K562 (cell line): ENCODE results near the gene PPP1R3C. TPM values are rescaled to one million over a fixed set of nuclear protein-coding genes. Genes with fewer than 3 reads are reported as not detected.

Experiments
- ATAC-seq: fragments of 200-7000 bp; cut with Tn5 transposase; 3 replicates; pipeline ENCODE4 v1.9.1; 2020; ENCODE audit warnings: moderate library complexity
- Bru-seq: library from RNA; stranded (reverse); fragments of 400-500 nt; gene quantifications from one replicate; lab custom pipeline; 2021; lab: Mats Ljungman, UMichigan
- BruChase-seq, 2 experiments: library from RNA; stranded (reverse); fragments of 400-500 nt; gene quantifications; one replicate each; lab custom pipeline; 2021; lab: Mats Ljungman, UMichigan
- BruUV-seq: library from RNA; stranded (reverse); fragments of 400-500 nt; replicated peaks from 2 replicates; lab custom pipeline; 2021; lab: Mats Ljungman, UMichigan
- CTCF ChIA-PET: fragments of 300-600 bp; formaldehyde crosslinking; extraction: SDS; loops from one replicate; lab custom pipeline; 2021; ENCODE audit warnings: low intra/inter-chr PET ratio; lab: Yijun Ruan, JAX
- POLR2A ChIA-PET: fragments of 300-600, 350-650 bp; sonication (Branson Sonifier 250); formaldehyde crosslinking; extraction: SDS; loops from one replicate; lab custom pipeline; 2021; ENCODE audit warnings: antibody characterized with exemption, inconsistent platforms; lab: Yijun Ruan, JAX
- DNase-seq, 4 experiments: peaks; one replicate each; pipeline versions ENCODE4 v3.0.0 to v3.0.0-alpha.2; 2011 to 2018; ENCODE audit warnings: low spot score in 3 of 4, mixed read lengths in 3 of 4; ENCODE audit errors: extremely low read depth in 1 of 4
- FAIRE-seq: peaks from 2 replicates; lab custom pipeline; 2011; peaks lifted over from hg19 to GRCh38; lab: Jason Lieb, UNC
- H2AFZ ChIP-seq: 2 replicates; pipeline ENCODE4 v1.6.0; 2011; ENCODE audit warnings: low read depth, low read length, control low read depth, inconsistent platforms
- H3K27ac ChIP-seq: fragments of 200-600 bp; 3 replicates; pipeline ENCODE4 v1.8.0; 2011; ENCODE audit warnings: low read depth, mild to moderate bottlenecking, control low read depth, inconsistent platforms, low read length, moderate library complexity, mixed read lengths; ENCODE audit errors: extremely low read depth
- H3K27me3 ChIP-seq, 2 experiments: fragments of 300-600 bp in 1 of 2; 2 replicates in 1 of 2; 3 replicates in 1 of 2; pipeline versions ENCODE4 v1.6.0 to v1.8.0; 2011; ENCODE audit warnings: inconsistent platforms in 2 of 2, low read length in 2 of 2, mild to moderate bottlenecking in 1 of 2, mixed read lengths in 1 of 2, moderate library complexity in 1 of 2; ENCODE audit not compliant: control insufficient read depth in 2 of 2, insufficient read depth in 2 of 2
- H3K36me3 ChIP-seq: fragments of 300-600 bp; 3 replicates; pipeline ENCODE4 v1.8.0; 2011; ENCODE audit warnings: mild to moderate bottlenecking, low read length, inconsistent platforms; ENCODE audit not compliant: control insufficient read depth, insufficient read depth
- H3K4me1 ChIP-seq, 2 experiments: fragments of 200-600 bp in 1 of 2; replicated peaks in 1 of 2; 2 replicates in 1 of 2; 3 replicates in 1 of 2; pipeline versions ENCODE4 v1.5.1 to v1.8.0; 2011; ENCODE audit warnings: inconsistent platforms in 2 of 2, low read length in 2 of 2, mild to moderate bottlenecking in 1 of 2, mixed read lengths in 1 of 2, moderate library complexity in 1 of 2; ENCODE audit not compliant: control insufficient read depth in 2 of 2, insufficient read depth in 2 of 2
- H3K4me2 ChIP-seq: 2 replicates; pipeline ENCODE4 v1.6.1; 2011; ENCODE audit warnings: low read length, control low read depth, inconsistent platforms, mixed read lengths; ENCODE audit not compliant: insufficient read depth
- H3K4me3 ChIP-seq: fragments of 200-600 bp; sonication (generic), shearing (Covaris generic); 2 replicates; pipeline ENCODE4 v1.5.1; 2016; ENCODE audit warnings: control low read depth, inconsistent platforms
- H3K79me2 ChIP-seq: fragments of 200-600 bp; 3 replicates; pipeline ENCODE4 v1.8.0; 2011; ENCODE audit warnings: low read length, inconsistent platforms; ENCODE audit not compliant: control insufficient read depth, insufficient read depth
- H3K9ac ChIP-seq, 2 experiments: 2 replicates each; pipeline versions ENCODE4 v1.6.0 to v1.6.1; 2011; ENCODE audit warnings: low read depth in 2 of 2, low read length in 2 of 2, control low read depth in 1 of 2, inconsistent platforms in 1 of 2, mild to moderate bottlenecking in 1 of 2, mixed read lengths in 1 of 2; ENCODE audit not compliant: insufficient read depth in 1 of 2
- H3K9me1 ChIP-seq: one replicate; pipeline ENCODE4 v1.6.0; 2011; ENCODE audit warnings: inconsistent platforms, mild to moderate bottlenecking, low read length, moderate library complexity; ENCODE audit not compliant: control insufficient read depth, insufficient read depth
- H3K9me3 ChIP-seq: replicated peaks from 2 replicates; pipeline ENCODE4 v1.5.1; 2011; ENCODE audit warnings: low read depth, low read length, inconsistent platforms; ENCODE audit not compliant: control insufficient read depth, insufficient read depth
- H4K20me1 ChIP-seq: replicated peaks from 2 replicates; pipeline ENCODE4 v1.6.1; 2011; ENCODE audit warnings: low read length, inconsistent platforms, mixed read lengths; ENCODE audit not compliant: control insufficient read depth, insufficient read depth
- SMARCB1 ChIP-seq: IDR thresholded peaks from 2 replicates; pipeline ENCODE4 v1.6.1; 2011; ENCODE audit warnings: improper control_type of control experiment, low read depth; ENCODE audit not compliant: insufficient read length
- WGBS: fragments of 100-300 bp; shearing (Covaris generic); methylation state at CpG from one replicate; pipeline ENCODE4 v1.1.6; 2016; ENCODE audit warnings: low coverage, mixed read lengths; ENCODE audit not compliant: insufficient coverage; ENCODE audit errors: missing lambda C conversion rate; 5-methylcytosine and 5-hydroxymethylcytosine counted together
- in situ Hi-C: fragments of 300-500 bp; cut with MboI; formaldehyde crosslinking; loops from 4 replicates; pipeline ENCODE4 v1.15.0; 2018; ENCODE audit warnings: inconsistent platforms, mixed read lengths
- intact Hi-C: fragments of 100-400 bp; cut with micrococcal nuclease; formaldehyde crosslinking; loops from 2 replicates; pipeline ENCODE4 v1.14.2; 2022
- long read RNA-seq, 3 experiments: library from polyadenylated mRNA in 2 of 3; library from RNA in 1 of 3; unstranded in 2 of 3; stranded (forward) in 1 of 3; transcript quantifications; one replicate each; pipeline ENCODE4 v2.0.0, GENCODE V29; 2019 to 2022
- polyA minus RNA-seq, 3 experiments: library from RNA; depleted of rRNA, polyadenylated mRNA; stranded (reverse); fragments of >200 nt; gene quantifications; 2 replicates each; pipeline ENCODE4 v1.2.3, GENCODE V29; 2011
- polyA plus RNA-seq, 8 experiments: library from polyadenylated mRNA; depleted of rRNA in 4 of 8; stranded (reverse) in 5 of 8; unstranded in 3 of 8; fragments of >200 nt; fragmentation: Nextera tagmentation in 2 of 8; fragmentation: Illumina TruSeq in 1 of 8; extraction: Ambion mirVana in 2 of 8; extraction: Trizol in 1 of 8; gene quantifications; 2 replicates each; pipeline versions ENCODE4 v1.2.1 to v1.2.3, GENCODE V29; 2011 to 2014; ENCODE audit warnings: inconsistent platforms in 1 of 8, missing spikeins in 1 of 8
- total RNA-seq, 7 experiments: library from RNA; depleted of rRNA in 6 of 7; stranded (reverse); fragments of >200 nt in 6 of 7; fragmentation: Illumina TruSeq in 2 of 7; extraction: Trizol in 2 of 7; gene quantifications; 2 replicates each; pipeline versions ENCODE4 v1.2.1 to v1.2.3, GENCODE V29; 2011 to 2021; ENCODE audit warnings: low replicate concordance in 1 of 7
- TF ChIP-seq, protein P1 (sequence below), 2 experiments: fragments of 450-650 bp in 1 of 2; sonication (generic) in 1 of 2; formaldehyde crosslinking in 1 of 2; IDR thresholded peaks; 2 replicates each; pipeline versions ENCODE4 v1.7.1 to v1.9.0; 2016 to 2022; ENCODE audit warnings: inconsistent platforms in 1 of 2, mild to moderate bottlenecking in 1 of 2, missing genetic modification reagents in 1 of 2
- TF ChIP-seq, protein P2 (sequence below): conservative IDR thresholded peaks from 2 replicates; pipeline ENCODE4 v1.6.1; 2011; ENCODE audit warnings: low read depth, mild to moderate bottlenecking, low read length; ENCODE audit not compliant: control insufficient read depth

PPP1R3C gene
- total RNA-seq (2011; cell fraction: chromatin; rRNA removed; ENCODE audit: low replicate concordance) = not detected in 2 replicates
- 0.26 TPM in 1 of 2 replicates, not detected in the other for total RNA-seq (2011; cell fraction: nucleolus; rRNA removed)
- total RNA-seq (2011; cell fraction: nucleoplasm; rRNA removed) = 0.15 TPM in 1 of 2 replicates, not detected in the other
- total RNA-seq (2014; rRNA removed) = 0.08 TPM in 1 of 2 replicates, not detected in the other
- 0.10 and 0.11 TPM in 2 replicates for total RNA-seq (2014; rRNA removed; fragmentation: Illumina TruSeq; extraction: Trizol)
- not detected in 2 replicates for total RNA-seq (2015; rRNA removed; fragmentation: Illumina TruSeq; extraction: Trizol)
- total RNA-seq (2021) = 0.24 TPM in 1 of 2 replicates, not detected in the other
- 0.06 and 4.5 TPM in 2 replicates for polyA plus RNA-seq (2011; rRNA removed)
- polyA plus RNA-seq (2011; cell fraction: cytosol; rRNA removed) = 3.0 TPM in 1 of 2 replicates, not detected in the other
- polyA plus RNA-seq (2011; cell fraction: nucleus; rRNA removed) = 0.14 and 4.2 TPM in 2 replicates
- 0.12 and 0.69 TPM in 2 replicates for polyA plus RNA-seq (2012)
- 0.10 TPM in 2 replicates for polyA plus RNA-seq (2014; fragmentation: Illumina TruSeq; extraction: Trizol)
- polyA plus RNA-seq (2014; fragmentation: Nextera tagmentation; extraction: Ambion mirVana) = under 1 TPM; 0.13 to 0.14 TPM
- polyA plus RNA-seq (2014; rRNA removed) = 0.07 TPM in 1 of 2 replicates, not detected in the other
- polyA minus RNA-seq (2011; rRNA and poly(A)+ RNA removed) = 7.1 TPM in 1 of 2 replicates, not detected in the other
- polyA minus RNA-seq (2011; cell fraction: cytosol; rRNA and poly(A)+ RNA removed) = 2.0 TPM in 1 of 2 replicates, not detected in the other
- 0.27 and 10.4 TPM in 2 replicates for polyA minus RNA-seq (2011; cell fraction: nucleus; rRNA and poly(A)+ RNA removed)
- percentile 23 among the genes with signal in this experiment for Bru-seq, nascent RNA
- percentile 14 among the genes with signal in this experiment for BruChase-seq, experiment 1, labeled RNA remaining after a 2-hour chase
- percentile 25 among the genes with signal in this experiment for BruChase-seq, experiment 2, labeled RNA remaining after a 6-hour chase
- long read RNA-seq, experiment 1 = 0 reads
- long read RNA-seq, experiment 2 = 0 reads
- long read RNA-seq, experiment 3, partial matches to known transcripts = 0 of 1 reads
- long read RNA-seq, experiment 3, other reads (novel, unspliced or antisense) = 1 of 1 reads

DNA sequence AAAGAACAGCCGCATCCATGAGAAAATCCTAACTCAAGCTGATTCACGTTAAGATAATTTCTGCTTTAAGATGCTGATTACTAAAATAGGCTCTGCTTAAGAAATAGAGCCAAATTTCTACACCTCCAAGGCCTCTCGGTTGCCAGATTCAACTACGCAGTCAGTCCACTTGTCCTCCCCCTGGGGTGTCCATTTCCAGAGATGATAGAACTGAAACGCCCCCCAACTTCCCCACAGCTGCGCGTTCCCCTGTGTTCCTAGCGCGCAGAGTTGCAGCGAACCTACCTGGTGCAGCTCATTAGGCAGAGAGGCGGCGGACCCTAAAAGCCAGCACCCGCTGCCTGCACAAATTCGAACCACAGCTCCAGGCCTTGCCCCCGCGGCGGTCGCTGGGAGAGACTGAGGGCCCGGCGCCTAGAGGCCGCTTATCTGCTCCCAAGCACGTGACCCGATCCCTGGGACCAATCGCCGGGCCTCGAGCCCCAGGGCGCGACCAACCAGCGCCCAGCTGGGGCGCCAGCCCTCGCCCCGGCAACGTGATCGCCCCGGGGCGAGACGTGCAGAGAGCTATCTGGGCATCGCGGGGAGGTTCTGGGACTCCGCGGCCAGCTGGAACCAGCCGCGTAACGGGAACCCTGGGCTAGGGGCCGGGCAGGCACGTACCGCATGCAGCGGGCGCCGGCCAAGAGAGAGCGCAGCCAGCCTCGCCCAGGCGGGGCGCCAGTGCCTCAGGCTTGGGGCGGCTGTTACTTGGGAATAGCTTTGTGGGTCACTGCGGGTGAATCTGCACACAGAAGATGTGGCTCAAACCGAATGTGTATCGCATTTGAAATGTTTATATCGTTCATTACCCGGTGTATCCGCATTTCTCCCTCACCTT lies at the start of gene PPP1R3C:
PPP1R3C (minus strand) TSS at position 401 of the 880 bp plus-strand sequence; CDS start at position 299, 102 bp downstream.
- DNase-seq (no peak), FAIRE-seq (no peak), ATAC-seq (no peak)
- Histone ChIP-seq H4K20me1 (no peaks in the 10 kb centered on the region), H3K79me2 (peaks cover 8% of the 10 kb centered on the region; the same call in 2 of the 3 replicates), H3K9me1 (no peaks in the 10 kb centered on the region), H3K36me3 (no peaks in the 10 kb centered on the region), H3K4me3 (no peak within 1 kb of the TSS), H3K9ac (no peak within 1 kb of the TSS), H3K27me3 (no peaks in the 10 kb centered on the region), H3K4me1 (peaks cover 5 to 19% of the 10 kb centered on the region in 2 experiments; a peak in 4 of 5 replicates), H2AFZ (peak within 1 kb of the TSS; percentile 56; the same call in 1 of the 2 replicates), H3K4me2 (no peak within 1 kb of the TSS), H3K27ac (no peak within 1 kb of the TSS), H3K9me3 (no peaks in the 10 kb centered on the region; the same call in 1 of the 2 replicates)
- intact Hi-C loops = loop anchor here (5.0 kb wide), 1 partner anchor 41 kb away; no protein-coding TSS in a partner anchor
- CTCF ChIA-PET = no interaction called here
- in situ Hi-C loops = no loop called here
- no TSS peak for BruUV-seq
- 91% methylated on average over 11 of the region's 61 CpGs for whole genome bisulfite sequencing
- POLR2A ChIA-PET = no interaction called here
- TF ChIP-seq, protein P1, sequence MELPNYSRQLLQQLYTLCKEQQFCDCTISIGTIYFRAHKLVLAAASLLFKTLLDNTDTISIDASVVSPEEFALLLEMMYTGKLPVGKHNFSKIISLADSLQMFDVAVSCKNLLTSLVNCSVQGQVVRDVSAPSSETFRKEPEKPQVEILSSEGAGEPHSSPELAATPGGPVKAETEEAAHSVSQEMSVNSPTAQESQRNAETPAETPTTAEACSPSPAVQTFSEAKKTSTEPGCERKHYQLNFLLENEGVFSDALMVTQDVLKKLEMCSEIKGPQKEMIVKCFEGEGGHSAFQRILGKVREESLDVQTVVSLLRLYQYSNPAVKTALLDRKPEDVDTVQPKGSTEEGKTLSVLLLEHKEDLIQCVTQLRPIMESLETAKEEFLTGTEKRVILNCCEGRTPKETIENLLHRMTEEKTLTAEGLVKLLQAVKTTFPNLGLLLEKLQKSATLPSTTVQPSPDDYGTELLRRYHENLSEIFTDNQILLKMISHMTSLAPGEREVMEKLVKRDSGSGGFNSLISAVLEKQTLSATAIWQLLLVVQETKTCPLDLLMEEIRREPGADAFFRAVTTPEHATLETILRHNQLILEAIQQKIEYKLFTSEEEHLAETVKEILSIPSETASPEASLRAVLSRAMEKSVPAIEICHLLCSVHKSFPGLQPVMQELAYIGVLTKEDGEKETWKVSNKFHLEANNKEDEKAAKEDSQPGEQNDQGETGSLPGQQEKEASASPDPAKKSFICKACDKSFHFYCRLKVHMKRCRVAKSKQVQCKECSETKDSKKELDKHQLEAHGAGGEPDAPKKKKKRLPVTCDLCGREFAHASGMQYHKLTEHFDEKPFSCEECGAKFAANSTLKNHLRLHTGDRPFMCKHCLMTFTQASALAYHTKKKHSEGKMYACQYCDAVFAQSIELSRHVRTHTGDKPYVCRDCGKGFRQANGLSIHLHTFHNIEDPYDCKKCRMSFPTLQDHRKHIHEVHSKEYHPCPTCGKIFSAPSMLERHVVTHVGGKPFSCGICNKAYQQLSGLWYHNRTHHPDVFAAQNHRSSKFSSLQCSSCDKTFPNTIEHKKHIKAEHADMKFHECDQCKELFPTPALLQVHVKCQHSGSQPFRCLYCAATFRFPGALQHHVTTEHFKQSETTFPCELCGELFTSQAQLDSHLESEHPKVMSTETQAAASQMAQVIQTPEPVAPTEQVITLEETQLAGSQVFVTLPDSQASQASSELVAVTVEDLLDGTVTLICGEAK (IDR thresholded peaks at IDR 0.05) = no peak
- TF ChIP-seq, protein P1 (CRISPR knock-in tag; IDR thresholded peaks at IDR 0.05) = 0 out of 2 replicates have a peak, but pooled peaks have one; percentile 21
- TF ChIP-seq SMARCB1 = no peak
- TF ChIP-seq, protein P2, sequence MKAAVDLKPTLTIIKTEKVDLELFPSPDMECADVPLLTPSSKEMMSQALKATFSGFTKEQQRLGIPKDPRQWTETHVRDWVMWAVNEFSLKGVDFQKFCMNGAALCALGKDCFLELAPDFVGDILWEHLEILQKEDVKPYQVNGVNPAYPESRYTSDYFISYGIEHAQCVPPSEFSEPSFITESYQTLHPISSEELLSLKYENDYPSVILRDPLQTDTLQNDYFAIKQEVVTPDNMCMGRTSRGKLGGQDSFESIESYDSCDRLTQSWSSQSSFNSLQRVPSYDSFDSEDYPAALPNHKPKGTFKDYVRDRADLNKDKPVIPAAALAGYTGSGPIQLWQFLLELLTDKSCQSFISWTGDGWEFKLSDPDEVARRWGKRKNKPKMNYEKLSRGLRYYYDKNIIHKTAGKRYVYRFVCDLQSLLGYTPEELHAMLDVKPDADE = no peak
